B cell (primary cell): Measurements from ENCODE around the gene SFSWAP. TPM values are rescaled to one million over a fixed set of nuclear protein-coding genes. Genes with fewer than 3 reads are reported as not detected.

ENCODE experiments used
- ATAC-seq: fragments of 200-7000 bp; cut with Tn5 transposase; one replicate; pipeline ENCODE4 v1.10.0; 2021; ENCODE audit warnings: low read depth, mild to moderate bottlenecking, moderate number of reproducible peaks, moderate library complexity
- CTCF ChIA-PET: fragments of 350-600 bp; sonication (Branson Sonifier 250); formaldehyde crosslinking; loops from one replicate; lab custom pipeline; 2021; ENCODE audit warnings: antibody characterized with exemption, inconsistent platforms; lab: Charles Lee
- POLR2A ChIA-PET: fragments of 350-600 bp; sonication (Branson Sonifier 250); formaldehyde crosslinking; loops from one replicate; lab custom pipeline; 2021; ENCODE audit warnings: antibody characterized with exemption; lab: Charles Lee
- DNase-seq: peaks from one replicate; pipeline ENCODE4 v3.0.0; 2013
- H2AFZ ChIP-seq: 2 replicates; pipeline ENCODE4 v1.6.1; 2012; ENCODE audit warnings: mild to moderate bottlenecking, low read depth, low read length; ENCODE audit not compliant: insufficient read depth, poor library complexity, severe bottlenecking
- H3K27ac ChIP-seq, 2 donors: 1 replicate in 1 of 2; 2 replicates in 1 of 2; pipeline ENCODE4 v1.5.1; 2012 to 2013; ENCODE audit warnings: low read length in 2 of 2, mild to moderate bottlenecking in 2 of 2, moderate library complexity in 1 of 2
- H3K27me3 ChIP-seq, 4 experiments: fragments of 200-600 bp in 1 of 4; sonication (generic) in 1 of 4; replicated peaks in 1 of 4; 1 replicate in 2 of 4; 2 replicates in 2 of 4; pipeline versions ENCODE4 v1.6.1 to v1.7.0; 2013 to 2016; ENCODE audit warnings: low read length in 3 of 4, mild to moderate bottlenecking in 2 of 4, mixed read lengths in 1 of 4, moderate library complexity in 1 of 4; ENCODE audit not compliant: insufficient read depth in 4 of 4, control insufficient read depth in 3 of 4; ENCODE audit errors: control extremely low read depth in 1 of 4
- H3K36me3 ChIP-seq, 2 experiments: replicated peaks in 1 of 2; 1 replicate in 1 of 2; 2 replicates in 1 of 2; pipeline versions ENCODE4 v1.6.1 to v1.7.1; 2013; ENCODE audit warnings: low read length in 1 of 2; ENCODE audit not compliant: insufficient read depth in 2 of 2, control insufficient read depth in 1 of 2; ENCODE audit errors: control extremely low read depth in 1 of 2, extremely low read depth in 1 of 2
- H3K4me1 ChIP-seq, 2 donors: fragments of 200-600 bp in 1 of 2; sonication (generic) in 1 of 2; 1 replicate in 1 of 2; 2 replicates in 1 of 2; pipeline versions ENCODE4 v1.5.1 to v1.6.1; 2013 to 2017; ENCODE audit warnings: low read length in 2 of 2; ENCODE audit not compliant: control insufficient read depth in 2 of 2, insufficient read depth in 2 of 2
- H3K4me2 ChIP-seq: replicated peaks from 2 replicates; pipeline ENCODE3; 2012; ENCODE audit warnings: mild to moderate bottlenecking, low read depth, low read length; ENCODE audit not compliant: poor library complexity, severe bottlenecking
- H3K4me3 ChIP-seq, 5 experiments: fragments of 200-600 bp in 1 of 5; sonication (generic) in 1 of 5; 1 replicate in 3 of 5; 2 replicates in 2 of 5; pipeline versions ENCODE4 v1.5.1 to v1.7.0; 2011 to 2016; ENCODE audit warnings: low read length in 4 of 5, mild to moderate bottlenecking in 4 of 5, low read depth in 2 of 5, control low read depth in 1 of 5, moderate library complexity in 1 of 5; ENCODE audit not compliant: insufficient read depth in 1 of 5; ENCODE audit errors: control extremely low read depth in 1 of 5, extremely low read depth in 1 of 5
- H3K79me2 ChIP-seq: fragments of 200-600 bp; sonication (generic); one replicate; pipeline ENCODE4 v1.6.0; 2016; ENCODE audit warnings: low read length; ENCODE audit not compliant: control insufficient read depth, insufficient read depth
- H3K9ac ChIP-seq: fragments of 200-600 bp; sonication (generic); 2 replicates; pipeline ENCODE4 v1.6.1; 2017; ENCODE audit warnings: mild to moderate bottlenecking, low read length, moderate library complexity
- H3K9me3 ChIP-seq, 3 donors: one replicate each; pipeline versions ENCODE4 v1.6.1 to v1.7.1; 2013; ENCODE audit warnings: low read length in 2 of 3; ENCODE audit not compliant: control insufficient read depth in 2 of 3, insufficient read depth in 1 of 3; ENCODE audit errors: control extremely low read depth in 1 of 3
- H4K20me1 ChIP-seq: 2 replicates; pipeline ENCODE4 v1.6.0; 2012; ENCODE audit warnings: mild to moderate bottlenecking, low read length; ENCODE audit not compliant: insufficient read depth, control insufficient read depth, poor library complexity, severe bottlenecking
- H3K27ac Mint-ChIP-seq: one replicate; pipeline ENCODE4 v1.8.0; 2021; ENCODE audit warnings: mixed read lengths
- H3K27me3 Mint-ChIP-seq: one replicate; pipeline ENCODE4 v1.8.0; 2021; ENCODE audit warnings: mixed read lengths
- H3K4me1 Mint-ChIP-seq: one replicate; pipeline ENCODE4 v1.8.0; 2021; ENCODE audit warnings: mixed read lengths
- H3K4me3 Mint-ChIP-seq: one replicate; pipeline ENCODE4 v1.8.0; 2021; ENCODE audit warnings: mixed read lengths
- H3K9me3 Mint-ChIP-seq: one replicate; pipeline ENCODE4 v1.8.0; 2022; ENCODE audit warnings: mixed read lengths; ENCODE audit not compliant: insufficient read depth
- CTCF ChIP-seq: fragments of 200-600 bp; IDR thresholded peaks from one replicate; pipeline ENCODE4 v1.8.0; 2022; ENCODE audit warnings: antibody characterized with exemption, mild to moderate bottlenecking
- EZH2 ChIP-seq: IDR thresholded peaks from 2 replicates; pipeline ENCODE4 v1.6.1; 2012; ENCODE audit warnings: borderline replicate concordance, low read depth, mild to moderate bottlenecking, moderate library complexity, low read length; ENCODE audit not compliant: insufficient read depth, poor library complexity, severe bottlenecking
- WGBS: methylation state at CpG from one replicate; pipeline ENCODE4 v1.1.5; 2013; ENCODE audit warnings: missing lambda C conversion rate; ENCODE audit not compliant: insufficient coverage; 5-methylcytosine and 5-hydroxymethylcytosine counted together
- intact Hi-C: fragments of 100-400 bp; cut with micrococcal nuclease; formaldehyde crosslinking; loops from one replicate; pipeline ENCODE4 v1.10.0; 2022
- polyA plus RNA-seq: library from polyadenylated mRNA; depleted of rRNA; stranded (reverse); fragments of >200 nt; gene quantifications from 2 replicates; pipeline ENCODE4 v1.2.3, GENCODE V29; 2012
- total RNA-seq, 2 donors: library from RNA; stranded (reverse); fragments of 120-200 nt in 1 of 2; gene quantifications; 1 replicate in 1 of 2; 2 replicates in 1 of 2; pipeline versions ENCODE4 v1.2.3 to v1.2.4, GENCODE V29; 2013 to 2022

The SFSWAP gene
- total and polyA plus RNA-seq, 2 donors (not counting 1 experiment from before 2014, with no cell fraction given), result 69.3 to 122 TPM

- H3K9me3 Mint-ChIP-seq, result no peaks in the 10 kb centered on the region
- H3K36me3 ChIP-seq, result peaks cover 0 to 71% of the 10 kb centered on the region in 2 experiments
- no peak overlapping the region for H3K4me3 Mint-ChIP-seq
- no peak overlapping the region for H3K27ac ChIP-seq
- DNase-seq, result no peak
- no peak overlapping the region for H3K4me2 ChIP-seq
- no peaks in the 10 kb centered on the region for H3K9me3 ChIP-seq
- H3K27me3 Mint-ChIP-seq, result no peaks in the 10 kb centered on the region
- ChIA-PET POLR2A (no interaction called here), CTCF (interaction anchor here (1.1 kb wide), 1 partner anchor 31 kb away, joined by 3 read pairs; no protein-coding TSS in a partner anchor)
- no peak overlapping the region for H3K4me3 ChIP-seq
- H3K9ac ChIP-seq, result no peak overlapping the region
- H3K27ac Mint-ChIP-seq, result peak overlapping the region; percentile 32
- no peaks in the 10 kb centered on the region for H4K20me1 ChIP-seq
- no peak overlapping the region for H2AFZ ChIP-seq
- intact Hi-C loops, result no loop called here
- peaks cover 9% of the 10 kb centered on the region for H3K4me1 Mint-ChIP-seq
- H3K4me1 ChIP-seq, result peaks cover 9 to 15% of the 10 kb centered on the region in 2 donors
- ATAC-seq, result no peak
- WGBS, result 96% methylated on average over 15 of the region's 15 CpGs
- no peak for TF ChIP-seq CTCF
- no peaks in the 10 kb centered on the region for H3K27me3 ChIP-seq
- peaks cover 12% of the 10 kb centered on the region for H3K79me2 ChIP-seq
Measured at GRCh38 chr12:131785763-131786330, 75.0 kb downstream of the SFSWAP start.

- 95% methylated on average over 7 of the region's 15 CpGs for WGBS
- Mint-ChIP-seq H3K9me3 (no peaks in the 10 kb centered on the region), H3K4me3 (no peak overlapping the region), H3K27me3 (no peaks in the 10 kb centered on the region), H3K27ac (no peak overlapping the region), H3K4me1 (peaks cover 9% of the 10 kb centered on the region)
- no peak overlapping the region for H3K27ac ChIP-seq
- ATAC-seq (no peak), DNase-seq (no peak)
- no peak overlapping the region for H3K4me2 ChIP-seq
- no peak for TF ChIP-seq EZH2
- no peak for TF ChIP-seq CTCF
- intact Hi-C loops, result no loop called here
- no peak overlapping the region for H3K9ac ChIP-seq
- H4K20me1 ChIP-seq, result no peaks in the 10 kb centered on the region
- no peaks in the 10 kb centered on the region for H3K27me3 ChIP-seq
- H3K36me3 ChIP-seq, result peaks cover 0 to 69% of the 10 kb centered on the region in 2 experiments
- no peak overlapping the region for H2AFZ ChIP-seq
- CTCF ChIA-PET, result interaction anchor here (1.6 kb wide), 1 partner anchor 31 kb away, joined by 3 read pairs; no protein-coding TSS in a partner anchor
- no peak overlapping the region for H3K4me3 ChIP-seq
- H3K4me1 ChIP-seq, result peaks cover 9 to 15% of the 10 kb centered on the region in 2 donors
- POLR2A ChIA-PET, result interaction anchor here (1.0 kb wide), 1 partner anchor 21 kb away, joined by 3 read pairs; no protein-coding TSS in a partner anchor
- H3K9me3 ChIP-seq, result no peaks in the 10 kb centered on the region
- H3K79me2 ChIP-seq, result peaks cover 12% of the 10 kb centered on the region
Measured at GRCh38 chr12:131786331-131786730, 75.4 kb downstream of the SFSWAP start.
